Stimulated activated CD4-positive, alpha-beta T cell treated with anti-CD3 and anti-CD28 coated beads, Interleukin-15, amount 100 ng/mL, for 48 hours (primary cell): Measurements from ENCODE around the gene ICAM1.

Experiments
- DNase-seq, 2 donors: peaks; one replicate each; pipeline ENCODE4 v3.0.0-alpha.2; 2020; ENCODE audit warnings: low read depth in 2 of 2

The ICAM1 gene

DNA sequence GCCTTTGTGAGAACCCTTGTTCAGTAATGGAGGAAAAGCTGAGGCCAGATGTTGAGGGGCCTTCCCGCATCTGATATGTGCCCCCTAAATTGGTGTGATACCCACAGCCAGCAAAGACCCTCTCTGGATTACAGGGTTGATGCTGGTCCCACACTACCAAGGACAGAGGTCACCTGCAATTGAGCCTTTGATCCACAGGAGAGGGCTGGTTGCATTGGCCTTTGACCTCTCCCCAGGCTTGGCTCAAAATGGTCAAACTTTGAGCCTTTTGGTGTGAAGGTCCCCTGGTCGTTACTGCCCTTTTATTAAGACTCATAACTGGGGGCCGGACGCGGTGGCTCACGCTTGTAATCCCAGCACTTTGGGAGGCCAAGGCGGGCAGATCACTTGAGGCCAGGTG lies 27.3 kb upstream of the ICAM1 start:
- no peak for DNase-seq

- DNase-seq: no peak
Measured at GRCh38 chr19:10245189-10245939, 25.6 kb upstream of the ICAM1 start.

GRCh38 chr19:10246511-10246910 lies 24.4 kb upstream of the ICAM1 start:
- no peak for DNase-seq

- peak; percentile 92 to 94 for DNase-seq
Measured at GRCh38 chr19:10251792-10252694, 18.9 kb upstream of the ICAM1 start, which contains the start of gene MRPL4. TSS of gene MRPL4 (plus strand) at chr19:10252214. CDS start at chr19:10252254, 40 bp downstream.

DNA sequence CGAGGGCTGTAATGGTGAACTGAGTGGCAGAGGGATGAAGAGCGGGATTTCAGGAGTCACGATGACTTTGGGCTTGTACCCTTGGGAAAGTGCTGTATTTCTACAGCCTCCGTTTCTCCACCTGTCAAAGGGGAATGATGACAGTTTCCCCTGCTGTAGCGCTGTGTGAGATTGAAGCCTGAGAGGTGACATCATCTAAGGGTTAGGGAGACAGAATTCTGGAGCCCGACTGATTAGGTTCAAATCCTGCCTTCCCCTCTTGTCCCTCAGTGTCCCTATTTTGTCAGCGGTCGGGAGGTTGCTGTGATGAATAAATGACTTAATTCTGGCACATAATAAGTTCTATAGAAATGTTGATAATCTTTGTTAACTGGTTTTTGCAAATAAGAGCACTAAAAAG lies 18.2 kb upstream of the ICAM1 start:
- no peak for DNase-seq

DNA sequence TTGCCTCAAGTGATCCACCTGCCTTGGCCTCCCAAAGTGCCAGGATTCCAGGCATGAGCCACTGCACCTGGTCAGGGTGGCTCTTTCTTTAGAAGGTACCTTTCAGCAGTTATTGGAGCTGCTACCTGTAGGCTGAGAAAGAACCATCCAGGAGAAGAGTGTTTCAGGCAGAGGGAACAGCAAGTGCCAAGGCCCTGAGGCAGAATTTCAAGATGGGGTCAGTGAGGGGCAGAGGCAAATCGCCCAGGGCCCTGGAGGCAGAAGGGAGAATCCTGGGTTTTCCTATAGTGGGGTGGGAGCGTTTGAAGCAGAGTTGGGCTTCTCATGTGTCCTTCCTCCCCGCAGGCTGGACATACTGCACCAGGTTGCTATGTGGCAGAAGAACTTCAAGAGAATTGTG lies 16.7 kb upstream of the ICAM1 start:
- no peak for DNase-seq

GRCh38 chr19:10255358-10255757 lies 15.6 kb upstream of the ICAM1 start:
- no peak for DNase-seq

DNA sequence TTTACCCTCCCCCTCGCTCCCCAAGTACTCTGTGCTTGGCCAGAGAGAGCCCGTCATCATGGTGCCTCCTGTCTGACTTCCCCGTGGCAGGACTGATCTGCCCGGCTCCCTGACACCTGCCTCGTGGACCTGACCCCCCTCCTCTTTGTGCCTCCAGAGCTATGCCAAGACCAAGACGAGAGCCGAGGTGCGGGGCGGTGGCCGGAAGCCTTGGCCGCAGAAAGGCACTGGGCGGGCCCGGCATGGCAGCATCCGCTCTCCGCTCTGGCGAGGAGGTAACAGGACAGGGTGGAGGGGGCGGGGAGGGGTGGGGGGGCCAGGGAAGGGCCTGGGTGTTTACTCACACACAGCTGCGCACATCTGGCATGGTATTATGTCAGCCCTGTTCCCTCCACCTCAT lies 14.4 kb upstream of the ICAM1 start:
- no peak for DNase-seq

GRCh38 chr19:10256970-10257615 lies 13.8 kb upstream of the ICAM1 start:
- no peak for DNase-seq

- DNase-seq: no peak
Measured at GRCh38 chr19:10258080-10258710, 12.7 kb upstream of the ICAM1 start.

GRCh38 chr19:10259162-10259905 lies 11.6 kb upstream of the ICAM1 start:
- peak; percentile 95 to 98 for DNase-seq

GRCh38 chr19:10260141-10260584 lies 10.8 kb upstream of the ICAM1 start:
- peak; percentile 66 to 69 for DNase-seq

DNA sequence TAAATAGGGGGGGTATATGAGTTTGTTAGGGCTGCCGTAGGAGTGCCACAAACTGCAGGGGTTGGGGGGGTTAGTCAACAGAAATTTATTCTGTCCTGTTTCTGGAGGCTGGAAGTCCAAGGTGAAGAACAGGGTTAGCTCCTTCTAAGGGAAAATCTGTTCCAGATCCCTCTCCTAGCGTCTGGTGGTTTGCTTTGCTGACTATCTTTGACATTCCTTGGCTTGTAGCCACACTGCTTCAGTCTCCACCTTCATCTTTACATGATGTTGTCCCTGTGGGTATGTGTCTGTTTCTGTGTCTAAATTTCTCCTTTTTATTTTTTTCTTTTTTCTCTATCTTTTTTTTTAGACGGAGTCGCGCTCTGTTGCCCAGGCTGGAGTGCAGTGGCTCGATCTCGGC lies 8.1 kb upstream of the ICAM1 start:
- no peak for DNase-seq

GRCh38 chr19:10266706-10267105 lies 4.2 kb upstream of the ICAM1 start:
- DNase-seq: no peak

GRCh38 chr19:10268071-10268470 lies 2.8 kb upstream of the ICAM1 start:
- DNase-seq: no peak

DNA sequence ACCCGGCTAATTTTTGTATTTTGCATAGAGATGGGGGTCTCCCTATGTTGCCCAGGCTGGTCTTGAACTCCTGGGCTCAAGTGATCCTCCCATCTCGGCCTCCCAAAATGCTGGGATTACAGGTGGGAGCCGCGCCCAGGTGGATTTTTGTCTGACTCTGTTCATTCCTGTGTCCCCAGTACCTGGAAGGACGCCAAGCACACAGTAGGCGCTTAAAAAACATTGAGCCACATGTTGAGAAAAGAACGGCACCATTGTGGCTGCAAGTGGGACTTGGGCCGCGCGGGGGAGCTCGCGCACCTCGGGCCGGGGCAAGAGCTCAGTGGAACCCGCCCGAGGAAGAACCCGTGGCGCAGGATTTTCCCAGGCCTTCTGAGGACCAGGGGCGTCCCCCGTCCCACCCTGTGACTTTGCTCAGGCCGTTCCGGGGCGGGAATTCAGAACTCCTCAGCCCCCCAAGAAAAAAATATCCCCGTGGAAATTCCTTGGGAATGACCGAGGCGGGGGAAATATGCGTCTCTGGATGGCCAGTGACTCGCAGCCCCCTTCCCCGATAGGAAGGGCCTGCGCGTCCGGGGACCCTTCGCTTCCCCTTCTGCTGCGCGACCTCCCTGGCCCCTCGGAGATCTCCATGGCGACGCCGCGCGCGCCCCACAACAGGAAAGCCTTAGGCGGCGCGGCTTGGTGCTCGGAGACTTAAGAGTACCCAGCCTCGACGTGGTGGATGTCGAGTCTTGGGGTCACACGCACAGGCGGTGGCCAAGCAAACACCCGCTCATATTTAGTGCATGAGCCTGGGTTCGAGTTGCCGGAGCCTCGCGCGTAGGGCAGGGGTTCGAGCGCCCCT lies 1.4 kb upstream of the ICAM1 start:
- peak; percentile 77 to 87 for DNase-seq

GRCh38 chr19:10270180-10270615 lies 722 bp upstream of the ICAM1 start:
- peak; percentile 71 to 73 for DNase-seq

DNA sequence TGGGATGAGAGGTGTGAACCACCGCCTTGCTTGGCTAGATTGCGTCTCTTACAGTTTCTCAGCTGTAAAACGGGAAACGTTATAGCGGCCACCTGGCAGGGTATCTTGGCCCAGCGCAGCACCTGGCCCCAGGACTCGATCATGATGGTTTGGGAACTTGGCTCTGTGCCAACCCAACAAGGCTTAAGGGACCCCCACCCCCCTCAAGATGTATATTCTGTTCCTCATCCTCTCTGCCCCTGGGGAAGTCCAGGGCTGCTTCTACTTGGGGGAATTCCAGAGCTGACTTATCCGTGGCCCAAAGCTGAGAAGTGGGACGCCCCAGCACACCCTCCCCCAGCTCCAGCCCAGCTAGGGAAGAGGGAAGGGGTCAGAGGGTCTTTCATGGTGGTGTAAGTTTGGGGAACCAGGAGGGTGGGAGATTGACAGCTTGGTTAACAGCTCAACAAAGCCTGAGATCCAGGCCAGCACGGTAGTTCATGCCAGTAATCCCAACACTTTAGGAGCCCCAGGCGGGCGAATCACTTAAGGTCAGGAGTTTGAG lies 695 bp downstream of the ICAM1 start:
- DNase-seq: no peak

DNA sequence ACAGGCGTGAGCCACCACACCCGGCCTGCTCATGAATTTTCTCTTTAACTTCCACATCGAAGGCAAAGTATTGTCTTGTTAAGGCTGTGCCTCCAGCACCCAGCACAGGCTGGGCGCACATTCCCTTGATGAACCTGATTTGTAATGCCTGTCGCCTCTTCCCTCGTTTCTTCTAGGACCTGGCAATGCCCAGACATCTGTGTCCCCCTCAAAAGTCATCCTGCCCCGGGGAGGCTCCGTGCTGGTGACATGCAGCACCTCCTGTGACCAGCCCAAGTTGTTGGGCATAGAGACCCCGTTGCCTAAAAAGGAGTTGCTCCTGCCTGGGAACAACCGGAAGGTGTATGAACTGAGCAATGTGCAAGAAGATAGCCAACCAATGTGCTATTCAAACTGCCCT lies 3.7 kb downstream of the ICAM1 start:
- no peak for DNase-seq
